K562 (cell line): ENCODE measurements around the gene RANBP6. TPM values are rescaled to one million over a fixed set of nuclear protein-coding genes. Genes with fewer than 3 reads are reported as not detected.

Experiments
- ELF1 ChIP-seq: fragments of 200-800 bp; sonication (Bioruptor generic); IDR thresholded peaks from 2 replicates; pipeline ENCODE4 v1.6.1; 2016; ENCODE audit warnings: missing genetic modification characterization, missing compliant biosample characterization
- GABPB1 ChIP-seq: sonication (generic); formaldehyde crosslinking; IDR thresholded peaks from 2 replicates; pipeline ENCODE4 v1.8.0; 2022; ENCODE audit warnings: mild to moderate bottlenecking, missing genetic modification reagents
- GABPB2 ChIP-seq: fragments of 250-450 bp; sonication (Bioruptor Pico); conservative IDR thresholded peaks from 2 replicates; pipeline ENCODE4 v1.5.1; 2021; ENCODE audit warnings: mild to moderate bottlenecking
- NBN ChIP-seq: fragments of 450-650 bp; IDR thresholded peaks from 2 replicates; pipeline ENCODE4 v1.6.1; 2016; ENCODE audit warnings: low read depth, mild to moderate bottlenecking
- NR1H2 ChIP-seq: sonication (generic); formaldehyde crosslinking; IDR thresholded peaks from 2 replicates; pipeline ENCODE4 v1.4.0; 2020; ENCODE audit warnings: mild to moderate bottlenecking, missing genetic modification reagents
- SIX5 ChIP-seq, 2 experiments: IDR thresholded peaks; 2 replicates each; pipeline ENCODE4 v1.6.1; 2011; ENCODE audit warnings: low read length in 2 of 2, borderline replicate concordance in 1 of 2, low read depth in 1 of 2, mild to moderate bottlenecking in 1 of 2, moderate library complexity in 1 of 2; ENCODE audit not compliant: insufficient read depth in 1 of 2
- SMARCE1 ChIP-seq: fragments of 450-650 bp; IDR thresholded peaks from 2 replicates; pipeline ENCODE4 v1.7.1; 2016; ENCODE audit warnings: mild to moderate bottlenecking
- TAF9B ChIP-seq: fragments of 450-650 bp; IDR thresholded peaks from 2 replicates; pipeline ENCODE4 v1.6.1; 2018; ENCODE audit warnings: mild to moderate bottlenecking; ENCODE audit not compliant: partially characterized antibody
- WHSC1 ChIP-seq: IDR thresholded peaks from one replicate; pipeline ENCODE4 v1.6.1; 2012; ENCODE audit warnings: low read length, control low read depth, inconsistent platforms
- ZKSCAN3 ChIP-seq: fragments of 250-450 bp; sonication (Bioruptor Pico); IDR thresholded peaks from 2 replicates; pipeline ENCODE4 v1.4.0; 2020
- ZNF143 ChIP-seq: sonication (generic); formaldehyde crosslinking; IDR thresholded peaks from 2 replicates; pipeline ENCODE4 v1.9.0; 2022; ENCODE audit warnings: mild to moderate bottlenecking, missing genetic modification reagents
- ZNF263 ChIP-seq: sonication (generic); formaldehyde crosslinking; IDR thresholded peaks from 2 replicates; pipeline ENCODE4 v1.8.0; 2022; ENCODE audit warnings: mild to moderate bottlenecking, missing genetic modification reagents, borderline replicate concordance
- ZNF282 ChIP-seq: sonication (generic); formaldehyde crosslinking; IDR thresholded peaks from 2 replicates; pipeline ENCODE4 v1.8.1; 2023; ENCODE audit warnings: missing genetic modification reagents
- ZNF717 ChIP-seq: fragments of 250-450 bp; sonication (Bioruptor Pico); IDR thresholded peaks from 2 replicates; pipeline ENCODE4 v1.5.0; 2021
- ZNF785 ChIP-seq: fragments of 250-450 bp; sonication (Bioruptor Pico); IDR thresholded peaks from 2 replicates; pipeline ENCODE4 v1.4.0; 2020; ENCODE audit warnings: mild to moderate bottlenecking
- polyA plus RNA-seq, 8 experiments: library from polyadenylated mRNA; depleted of rRNA in 4 of 8; stranded (reverse) in 5 of 8; unstranded in 3 of 8; fragments of >200 nt; fragmentation: Nextera tagmentation in 2 of 8; fragmentation: Illumina TruSeq in 1 of 8; extraction: Ambion mirVana in 2 of 8; extraction: Trizol in 1 of 8; gene quantifications; 2 replicates each; pipeline versions ENCODE4 v1.2.1 to v1.2.3, GENCODE V29; 2011 to 2014; ENCODE audit warnings: inconsistent platforms in 1 of 8, missing spikeins in 1 of 8
- total RNA-seq, 7 experiments: library from RNA; depleted of rRNA in 6 of 7; stranded (reverse); fragments of >200 nt in 6 of 7; fragmentation: Illumina TruSeq in 2 of 7; extraction: Trizol in 2 of 7; gene quantifications; 2 replicates each; pipeline versions ENCODE4 v1.2.1 to v1.2.3, GENCODE V29; 2011 to 2021; ENCODE audit warnings: low replicate concordance in 1 of 7
- TF ChIP-seq, protein P1 (sequence below): sonication (generic); formaldehyde crosslinking; IDR thresholded peaks from 2 replicates; pipeline ENCODE4 v1.8.1; 2022; ENCODE audit warnings: missing genetic modification reagents
- TF ChIP-seq, protein P2 (sequence below): fragments of 450-650 bp; IDR thresholded peaks from 2 replicates; pipeline ENCODE4 v1.6.1; 2016; ENCODE audit warnings: antibody characterized with exemption
- TF ChIP-seq, protein P3 (sequence below): fragments of 450-650 bp; formaldehyde crosslinking; IDR thresholded peaks from 2 replicates; pipeline ENCODE4 v1.4.0; 2020; ENCODE audit warnings: mild to moderate bottlenecking, moderate library complexity

Gene RANBP6
- total and polyA plus RNA-seq, 9 of the 15 experiments (the other 6 are each of a cell fraction or from before 2014, with no cell fraction given) = 10.4 to 19.9 (median 11.5) TPM

DNA sequence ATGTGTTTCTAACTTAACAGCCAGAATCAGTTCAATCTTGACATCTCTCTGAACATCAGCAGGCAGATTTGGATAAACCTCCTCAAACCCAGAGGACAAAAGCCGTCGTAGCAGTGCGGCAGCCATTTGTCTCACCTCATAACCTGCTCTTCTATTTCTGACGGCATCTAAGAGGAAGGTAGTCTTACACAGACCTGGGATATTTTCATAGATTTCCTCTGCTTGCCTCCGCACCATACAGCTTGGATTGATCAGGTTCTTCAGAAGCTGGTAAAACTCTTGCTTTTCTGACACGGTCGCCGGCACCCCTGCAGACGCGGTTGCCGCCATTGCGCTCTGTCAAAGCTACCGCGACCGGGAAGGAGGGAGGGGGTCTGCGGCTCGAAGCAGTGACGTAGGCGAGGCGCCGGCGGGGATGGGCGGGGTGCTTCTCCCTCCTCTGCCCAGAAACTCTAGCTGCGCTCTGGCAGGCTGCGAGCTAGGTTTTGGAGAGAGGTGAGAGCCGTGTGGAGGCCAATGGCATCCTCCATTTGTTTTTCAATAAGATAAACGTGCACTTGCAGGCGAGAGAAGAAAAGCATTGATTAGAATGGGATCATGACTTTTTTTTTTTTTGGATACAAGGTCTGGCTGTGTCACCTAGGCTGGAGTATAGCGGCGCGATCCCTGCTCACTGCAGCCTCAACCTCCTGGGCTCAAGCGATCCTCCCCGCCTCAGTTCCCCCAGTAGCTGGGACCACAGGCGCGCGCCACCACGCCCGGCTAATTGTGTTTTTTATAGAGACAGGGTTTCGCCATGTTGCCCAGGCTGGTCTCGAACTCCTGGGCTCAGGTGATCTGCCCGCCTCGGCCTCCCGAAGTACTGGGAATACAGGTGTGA, at the start of gene RANBP6 (continued):
- TF ChIP-seq NR1H2 (CRISPR knock-in tag) (no peak), GABPB2 (CRISPR knock-in tag) (no peak), ZNF785 (CRISPR knock-in tag) (no peak), ZNF717 (CRISPR knock-in tag) (no peak), ZNF143 (CRISPR knock-in tag) (no peak), NBN (peak; percentile 58; the same call in 1 of the 2 replicates), SIX5 (IDR thresholded peaks at IDR 0.05; ENCODE audit: borderline replicate concordance in 1 of 2, insufficient read depth in 1 of 2, low read depth in 1 of 2, low read length in 2 of 2) (peak in 1 of 2 experiments; percentile 29; a peak in 1 of 4 replicates), ZNF263 (CRISPR knock-in tag) (no peak), WHSC1 (no peak), SMARCE1 (no peak), GABPB1 (CRISPR knock-in tag) (0 out of 2 replicates have a peak, but pooled peaks have one; percentile 19), ZNF282 (CRISPR knock-in tag) (no peak), TAF9B (peak; percentile 76), ZKSCAN3 (CRISPR knock-in tag) (no peak), ELF1 (tag) (0 out of 2 replicates have a peak, but pooled peaks have one; percentile 14)
- TF ChIP-seq, protein P1, sequence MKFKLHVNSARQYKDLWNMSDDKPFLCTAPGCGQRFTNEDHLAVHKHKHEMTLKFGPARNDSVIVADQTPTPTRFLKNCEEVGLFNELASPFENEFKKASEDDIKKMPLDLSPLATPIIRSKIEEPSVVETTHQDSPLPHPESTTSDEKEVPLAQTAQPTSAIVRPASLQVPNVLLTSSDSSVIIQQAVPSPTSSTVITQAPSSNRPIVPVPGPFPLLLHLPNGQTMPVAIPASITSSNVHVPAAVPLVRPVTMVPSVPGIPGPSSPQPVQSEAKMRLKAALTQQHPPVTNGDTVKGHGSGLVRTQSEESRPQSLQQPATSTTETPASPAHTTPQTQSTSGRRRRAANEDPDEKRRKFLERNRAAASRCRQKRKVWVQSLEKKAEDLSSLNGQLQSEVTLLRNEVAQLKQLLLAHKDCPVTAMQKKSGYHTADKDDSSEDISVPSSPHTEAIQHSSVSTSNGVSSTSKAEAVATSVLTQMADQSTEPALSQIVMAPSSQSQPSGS (CRISPR knock-in tag) = no peak
- TF ChIP-seq, protein P2, sequence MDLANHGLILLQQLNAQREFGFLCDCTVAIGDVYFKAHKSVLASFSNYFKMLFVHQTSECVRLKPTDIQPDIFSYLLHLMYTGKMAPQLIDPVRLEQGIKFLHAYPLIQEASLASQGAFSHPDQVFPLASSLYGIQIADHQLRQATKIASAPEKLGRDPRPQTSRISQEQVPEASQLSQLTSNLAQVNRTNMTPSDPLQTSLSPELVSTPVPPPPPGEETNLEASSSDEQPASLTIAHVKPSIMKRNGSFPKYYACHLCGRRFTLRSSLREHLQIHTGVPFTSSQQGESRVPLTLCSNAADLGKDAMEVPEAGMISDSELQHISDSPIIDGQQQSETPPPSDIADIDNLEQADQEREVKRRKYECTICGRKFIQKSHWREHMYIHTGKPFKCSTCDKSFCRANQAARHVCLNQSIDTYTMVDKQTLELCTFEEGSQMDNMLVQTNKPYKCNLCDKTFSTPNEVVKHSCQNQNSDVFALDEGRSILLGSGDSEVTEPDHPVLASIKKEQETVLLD = no peak
- TF ChIP-seq, protein P3, sequence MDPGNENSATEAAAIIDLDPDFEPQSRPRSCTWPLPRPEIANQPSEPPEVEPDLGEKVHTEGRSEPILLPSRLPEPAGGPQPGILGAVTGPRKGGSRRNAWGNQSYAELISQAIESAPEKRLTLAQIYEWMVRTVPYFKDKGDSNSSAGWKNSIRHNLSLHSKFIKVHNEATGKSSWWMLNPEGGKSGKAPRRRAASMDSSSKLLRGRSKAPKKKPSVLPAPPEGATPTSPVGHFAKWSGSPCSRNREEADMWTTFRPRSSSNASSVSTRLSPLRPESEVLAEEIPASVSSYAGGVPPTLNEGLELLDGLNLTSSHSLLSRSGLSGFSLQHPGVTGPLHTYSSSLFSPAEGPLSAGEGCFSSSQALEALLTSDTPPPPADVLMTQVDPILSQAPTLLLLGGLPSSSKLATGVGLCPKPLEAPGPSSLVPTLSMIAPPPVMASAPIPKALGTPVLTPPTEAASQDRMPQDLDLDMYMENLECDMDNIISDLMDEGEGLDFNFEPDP (CRISPR knock-in tag) = no peak
